H9 (cell line): ENCODE measurements around the gene PDE1C. TPM values are rescaled to one million over a fixed set of nuclear protein-coding genes. Genes with fewer than 3 reads are reported as not detected.

Experiments
- DNase-seq: peaks from one replicate; pipeline ENCODE4 v3.0.0-alpha.2; 2017
- H2AFZ ChIP-seq: one replicate; pipeline ENCODE4 v1.6.1; 2013; ENCODE audit warnings: mild to moderate bottlenecking, low read length, control low read depth, moderate library complexity
- H2AK5ac ChIP-seq: 2 replicates; pipeline ENCODE4 v1.6.1; 2013; ENCODE audit warnings: low read length, control low read depth, mixed read lengths; ENCODE audit not compliant: insufficient read length
- H2BK120ac ChIP-seq: one replicate; pipeline ENCODE4 v1.6.1; 2013; ENCODE audit warnings: low read depth, mild to moderate bottlenecking, low read length, control low read depth, inconsistent platforms; ENCODE audit not compliant: poor library complexity, severe bottlenecking
- H2BK12ac ChIP-seq: 2 replicates; pipeline ENCODE4 v1.6.1; 2013; ENCODE audit warnings: low read length, control low read depth, mixed read lengths, low read depth; ENCODE audit not compliant: insufficient read length
- H2BK15ac ChIP-seq: 2 replicates; pipeline ENCODE4 v1.6.1; 2013; ENCODE audit warnings: low read depth, low read length, control low read depth
- H2BK20ac ChIP-seq: one replicate; pipeline ENCODE4 v1.6.1; 2013; ENCODE audit warnings: low read depth, mild to moderate bottlenecking, low read length, control low read depth, inconsistent platforms; ENCODE audit not compliant: poor library complexity, severe bottlenecking
- H2BK5ac ChIP-seq: 2 replicates; pipeline ENCODE4 v1.6.1; 2013; ENCODE audit warnings: low read length, control low read depth, mixed read lengths; ENCODE audit not compliant: insufficient read length
- H3K14ac ChIP-seq: 2 replicates; pipeline ENCODE4 v1.6.1; 2013; ENCODE audit warnings: low read length, control low read depth; ENCODE audit not compliant: insufficient read depth
- H3K18ac ChIP-seq: 2 replicates; pipeline ENCODE4 v1.6.1; 2013; ENCODE audit warnings: low read depth, mild to moderate bottlenecking, mixed read lengths, low read length, control low read depth; ENCODE audit not compliant: insufficient read length
- H3K23ac ChIP-seq: 2 replicates; pipeline ENCODE4 v1.6.1; 2013; ENCODE audit warnings: low read length, control low read depth, mixed read lengths, low read depth; ENCODE audit not compliant: insufficient read length
- H3K23me2 ChIP-seq: 2 replicates; pipeline ENCODE4 v1.6.1; 2013; ENCODE audit warnings: low read depth, mild to moderate bottlenecking, mixed read lengths, low read length, control low read depth; ENCODE audit not compliant: insufficient read length, poor library complexity, severe bottlenecking
- H3K27ac ChIP-seq: 2 replicates; pipeline ENCODE4 v1.5.1; 2013; ENCODE audit warnings: low read length, control low read depth, mixed read lengths, low read depth; ENCODE audit not compliant: insufficient read length
- H3K27me3 ChIP-seq: 2 replicates; pipeline ENCODE4 v1.6.1; 2013; ENCODE audit warnings: low read length, control low read depth, inconsistent platforms; ENCODE audit not compliant: insufficient read depth
- H3K4ac ChIP-seq: 2 replicates; pipeline ENCODE4 v1.6.1; 2013; ENCODE audit warnings: low read depth, mild to moderate bottlenecking, control low read depth, inconsistent platforms, low read length, moderate library complexity
- H3K4me1 ChIP-seq: 2 replicates; pipeline ENCODE4 v1.6.1; 2013; ENCODE audit warnings: low read length, control low read depth, inconsistent platforms; ENCODE audit not compliant: insufficient read depth
- H3K4me2 ChIP-seq: 2 replicates; pipeline ENCODE4 v1.6.1; 2013; ENCODE audit warnings: low read length, control low read depth, mixed read lengths; ENCODE audit not compliant: insufficient read length, insufficient read depth
- H3K56ac ChIP-seq: 2 replicates; pipeline ENCODE4 v1.6.1; 2013; ENCODE audit warnings: low read depth, mild to moderate bottlenecking, mixed read lengths, low read length, control low read depth; ENCODE audit not compliant: insufficient read length
- H3K79me1 ChIP-seq: 2 replicates; pipeline ENCODE4 v1.6.1; 2013; ENCODE audit warnings: low read depth, mild to moderate bottlenecking, moderate library complexity, low read length, control low read depth, inconsistent platforms; ENCODE audit not compliant: insufficient read depth, poor library complexity, severe bottlenecking
- H3K79me2 ChIP-seq: 2 replicates; pipeline ENCODE4 v1.6.1; 2013; ENCODE audit warnings: low read length, control low read depth, inconsistent platforms; ENCODE audit not compliant: insufficient read depth
- H3K9ac ChIP-seq: 2 replicates; pipeline ENCODE4 v1.6.1; 2013; ENCODE audit warnings: low read length, control low read depth, mixed read lengths; ENCODE audit not compliant: insufficient read length; ENCODE audit errors: extremely low read depth
- H3K9me3 ChIP-seq: one replicate; pipeline ENCODE4 v1.6.1; 2013; ENCODE audit warnings: low read depth, low read length, inconsistent platforms; ENCODE audit not compliant: control insufficient read depth
- H3T11ph ChIP-seq: one replicate; pipeline ENCODE4 v1.6.1; 2013; ENCODE audit warnings: mild to moderate bottlenecking, low read length, control low read depth, inconsistent platforms
- H4K20me1 ChIP-seq: one replicate; pipeline ENCODE4 v1.6.1; 2013; ENCODE audit not compliant: control insufficient read depth, insufficient read length, insufficient read depth
- H4K5ac ChIP-seq: 2 replicates; pipeline ENCODE4 v1.6.1; 2013; ENCODE audit warnings: low read depth, mild to moderate bottlenecking, mixed read lengths, low read length, control low read depth; ENCODE audit not compliant: insufficient read length
- H4K8ac ChIP-seq: replicated peaks from 2 replicates; pipeline ENCODE4 v1.6.1; 2013; ENCODE audit warnings: low read length, control low read depth, mixed read lengths, low read depth; ENCODE audit not compliant: insufficient read length
- H4K91ac ChIP-seq: 2 replicates; pipeline ENCODE4 v1.6.1; 2013; ENCODE audit warnings: low read depth, mild to moderate bottlenecking, moderate library complexity, mixed read lengths, low read length, control low read depth; ENCODE audit not compliant: insufficient read length
- H3K27ac Mint-ChIP-seq, 3 experiments: 2 replicates in 2 of 3; 3 replicates in 1 of 3; pipeline ENCODE4 v1.8.0; 2020 to 2021; ENCODE audit warnings: mixed read lengths in 3 of 3, mild to moderate bottlenecking in 1 of 3, moderate library complexity in 1 of 3
- H3K27me3 Mint-ChIP-seq: 2 replicates; pipeline ENCODE4 v1.8.0; 2021; ENCODE audit warnings: low read depth, mild to moderate bottlenecking, moderate library complexity, mixed read lengths
- H3K36me3 Mint-ChIP-seq, 3 experiments: 2 replicates in 2 of 3; 3 replicates in 1 of 3; pipeline ENCODE4 v1.8.0; 2020 to 2021; ENCODE audit warnings: low read depth in 3 of 3, mixed read lengths in 3 of 3; ENCODE audit not compliant: insufficient read depth in 1 of 3
- H3K4me1 Mint-ChIP-seq, 2 experiments: 2 replicates each; pipeline ENCODE4 v1.8.0; 2020; ENCODE audit warnings: mixed read lengths in 2 of 2
- H3K4me3 Mint-ChIP-seq, 2 experiments: 2 replicates in 1 of 2; 3 replicates in 1 of 2; pipeline ENCODE4 v1.8.0; 2020 to 2021; ENCODE audit warnings: mild to moderate bottlenecking in 2 of 2, mixed read lengths in 2 of 2, moderate library complexity in 1 of 2
- H3K9me3 Mint-ChIP-seq, 2 experiments: 2 replicates in 1 of 2; 3 replicates in 1 of 2; pipeline ENCODE4 v1.8.0; 2020; ENCODE audit warnings: mild to moderate bottlenecking in 2 of 2, mixed read lengths in 2 of 2, moderate library complexity in 1 of 2
- CTCF ChIP-seq: fragments of 200-600 bp; sonication (generic); conservative IDR thresholded peaks from 3 replicates; pipeline ENCODE4 v1.8.0; 2021; ENCODE audit warnings: antibody characterized with exemption, mild to moderate bottlenecking
- WGBS: extraction: QIAGEN DNeasy Blood & Tissue Kit; methylation state at CpG from one replicate; pipeline ENCODE4 v1.1.7; 2013; ENCODE audit warnings: missing lambda C conversion rate, low lambda C conversion rate, mixed read lengths; ENCODE audit not compliant: insufficient read length; ENCODE audit errors: extremely low coverage; 5-methylcytosine and 5-hydroxymethylcytosine counted together
- total RNA-seq: library from RNA; stranded (reverse); gene quantifications from 2 replicates; pipeline ENCODE4 v1.2.1, GENCODE V29; 2021

The PDE1C gene
- total RNA-seq, 1 experiment from 2014 or later = 0.17 TPM

- H2BK20ac ChIP-seq = no peak overlapping the region
- no peak overlapping the region for H3K27ac ChIP-seq
- no peak overlapping the region for H4K8ac ChIP-seq
- H2BK5ac ChIP-seq = no peak overlapping the region
- no peak overlapping the region for H3K56ac ChIP-seq
- DNase-seq = no peak
- H4K5ac ChIP-seq = no peak overlapping the region
- peaks cover 2% of the 10 kb centered on the region; the same call in 1 of the 2 replicates for H3K27me3 Mint-ChIP-seq
- no peak overlapping the region for H3T11ph ChIP-seq
- H3K4ac ChIP-seq = no peak overlapping the region
- H3K4me1 Mint-ChIP-seq = peaks cover 5 to 8% of the 10 kb centered on the region in 2 experiments; a peak in 2 of 4 replicates
- no peak for TF ChIP-seq CTCF
- no peak overlapping the region for H2BK120ac ChIP-seq
- H3K27me3 ChIP-seq = no peaks in the 10 kb centered on the region
- no peak overlapping the region for H3K14ac ChIP-seq
- H4K91ac ChIP-seq = no peak overlapping the region
- no peak overlapping the region for H2AK5ac ChIP-seq
- no peaks in the 10 kb centered on the region for H4K20me1 ChIP-seq
- H3K79me1 ChIP-seq = no peaks in the 10 kb centered on the region
- H2AFZ ChIP-seq = no peak overlapping the region
- H3K18ac ChIP-seq = no peak overlapping the region
- no peaks in the 10 kb centered on the region for H3K9me3 ChIP-seq
- H3K79me2 ChIP-seq = no peaks in the 10 kb centered on the region
- H3K9me3 Mint-ChIP-seq = peaks cover 0 to 1% of the 10 kb centered on the region in 2 experiments; a peak in 3 of 5 replicates
- H3K23me2 ChIP-seq = no peaks in the 10 kb centered on the region
- no CpG with 5 or more reads among the region's 2 CpGs for WGBS
- no peak overlapping the region for H2BK15ac ChIP-seq
- H3K36me3 Mint-ChIP-seq = peaks cover 0 to 1% (median 0%) of the 10 kb centered on the region in 3 experiments; a peak in 1 of 7 replicates
- H3K9ac ChIP-seq = no peak overlapping the region
- no peak overlapping the region for H2BK12ac ChIP-seq
- H3K4me3 Mint-ChIP-seq = no peak overlapping the region
- no peak overlapping the region for H3K4me2 ChIP-seq
- no peaks in the 10 kb centered on the region for H3K4me1 ChIP-seq
- no peak overlapping the region for H3K27ac Mint-ChIP-seq
- H3K23ac ChIP-seq = no peak overlapping the region
Measured at GRCh38 chr7:31995134-31995533, 75.1 kb downstream of the PDE1C start.
